GM23248 (cell line): Measurements from ENCODE around the gene EMID1.

Experiments used
- EZH2 ChIP-seq: fragments of 200-600 bp; sonication (generic); IDR thresholded peaks from 2 replicates; pipeline ENCODE4 v1.6.1; 2018; ENCODE audit warnings: antibody characterized with exemption, mild to moderate bottlenecking; ENCODE audit not compliant: insufficient read depth, poor library complexity, severe bottlenecking
- EZH2phosphoT487 ChIP-seq: fragments of 200-600 bp; sonication (generic); IDR thresholded peaks from 2 replicates; pipeline ENCODE4 v1.6.1; 2018; ENCODE audit warnings: antibody characterized with exemption, moderate library complexity, mild to moderate bottlenecking, low read depth; ENCODE audit not compliant: insufficient read depth

DNA sequence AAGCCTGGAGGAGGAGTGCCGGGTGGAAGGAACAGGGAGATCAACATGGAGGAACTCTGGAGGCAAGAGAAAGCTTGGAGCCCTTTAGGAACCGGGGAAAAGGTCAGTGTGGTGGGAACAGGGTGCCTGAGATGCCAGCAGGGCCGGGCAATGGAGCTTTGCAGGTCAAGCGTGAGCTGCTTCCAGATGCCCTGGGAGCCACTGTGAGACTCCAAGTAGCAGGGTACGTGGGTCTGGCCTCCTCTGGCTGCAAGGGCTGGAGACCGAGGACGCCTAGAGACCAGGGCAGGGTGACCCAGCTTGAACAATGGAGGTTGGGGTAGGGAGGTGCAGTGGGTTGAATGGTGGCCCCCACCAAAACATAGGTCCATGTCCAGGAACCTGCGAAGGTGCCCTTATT is 15.6 kb upstream of the EMID1 start:
- TF ChIP-seq EZH2 (no peak), EZH2phosphoT487 (no peak)
